ENCODE measurements around the gene OR2F1. TPM values are rescaled to one million over a fixed set of nuclear protein-coding genes. Genes with fewer than 3 reads are reported as not detected.

Gene OR2F1
- total RNA-seq, 1 experiment from 2014 or later, result not detected

GRCh38 chr7:143936087-143937009 is 18.3 kb upstream of the OR2F1 start:
- no peak for DNase-seq (ENCODE audit: low read depth, low spot score)
- Histone ChIP-seq H3K4me3 (replicated peaks in 1 of 2; ENCODE audit: low read depth in 1 of 2, low read length in 2 of 2) (no peak overlapping the region), H3K9me2 (ENCODE audit: insufficient read depth) (peaks cover 2% of the 10 kb centered on the region; the same call in 1 of the 2 replicates), H3K4me1 (ENCODE audit: control insufficient read depth in 1 of 2, insufficient read depth in 2 of 2, low read length in 2 of 2) (no peaks in the 10 kb centered on the region), H3K27me3 (ENCODE audit: insufficient read depth, low read length) (no peaks in the 10 kb centered on the region), H3K9me3 (ENCODE audit: control insufficient read depth in 1 of 2, insufficient read depth in 1 of 2, low read depth in 1 of 2, low read length in 2 of 2) (no peaks in the 10 kb centered on the region), H3K4me2 (ENCODE audit: low read length) (no peak overlapping the region), H3K79me2 (ENCODE audit: insufficient read depth, low read length) (no peaks in the 10 kb centered on the region), H3K27ac (ENCODE audit: low read depth, low read length) (no peak overlapping the region), H2AFZ (ENCODE audit: low read depth, low read length, poor library complexity, severe bottlenecking) (no peak overlapping the region), H4K20me1 (ENCODE audit: insufficient read depth) (no peaks in the 10 kb centered on the region), H3K36me3 (ENCODE audit: control insufficient read depth in 1 of 2, insufficient read depth in 2 of 2, low read length in 2 of 2) (no peaks in the 10 kb centered on the region), H3K9ac (ENCODE audit: low read length) (no peak overlapping the region)
- CTCF ChIA-PET, result interaction anchor here (0.9 kb wide), 1 partner anchor 35 kb away, joined by 3 read pairs; no protein-coding TSS in a partner anchor
- ATAC-seq, result no peak
- intact Hi-C loops (cut with micrococcal nuclease), result no loop called here
- no TSS peak for BruUV-seq (replicated peaks)
- TF ChIP-seq ZNF274 (IDR thresholded peaks at IDR 0.05; ENCODE audit: low read depth, low read length), result no peak
- TF ChIP-seq ZBTB33 (IDR thresholded peaks at IDR 0.05; ENCODE audit: extremely low read depth, insufficient replicate concordance, low read length), result no peak
- TF ChIP-seq SRF (IDR thresholded peaks at IDR 0.05; ENCODE audit: low read depth), result no peak
- TF ChIP-seq YY1 (IDR thresholded peaks at IDR 0.05; ENCODE audit: extremely low read depth, insufficient replicate concordance, low read depth, low read length), result no peak
- TF ChIP-seq TCF7L2 (IDR thresholded peaks at IDR 0.05; ENCODE audit: borderline replicate concordance, extremely low read depth, insufficient read depth, insufficient read length), result no peak
- no peak for TF ChIP-seq EZH2phosphoT487 (IDR thresholded peaks at IDR 0.05; ENCODE audit: borderline replicate concordance)
- TF ChIP-seq FOSL1 (IDR thresholded peaks at IDR 0.05; ENCODE audit: low read depth), result no peak
- POLR2A ChIA-PET, result no interaction called here
- RAD21 ChIA-PET (ENCODE audit: low non-redundant PET in 1 of 2, low total read pairs in 2 of 2, uncharacterized antibody in 2 of 2, unreplicated experiment in 2 of 2), result no interaction called here
